ENCODE results near the gene MIB2.

MIB2 gene

DNA sequence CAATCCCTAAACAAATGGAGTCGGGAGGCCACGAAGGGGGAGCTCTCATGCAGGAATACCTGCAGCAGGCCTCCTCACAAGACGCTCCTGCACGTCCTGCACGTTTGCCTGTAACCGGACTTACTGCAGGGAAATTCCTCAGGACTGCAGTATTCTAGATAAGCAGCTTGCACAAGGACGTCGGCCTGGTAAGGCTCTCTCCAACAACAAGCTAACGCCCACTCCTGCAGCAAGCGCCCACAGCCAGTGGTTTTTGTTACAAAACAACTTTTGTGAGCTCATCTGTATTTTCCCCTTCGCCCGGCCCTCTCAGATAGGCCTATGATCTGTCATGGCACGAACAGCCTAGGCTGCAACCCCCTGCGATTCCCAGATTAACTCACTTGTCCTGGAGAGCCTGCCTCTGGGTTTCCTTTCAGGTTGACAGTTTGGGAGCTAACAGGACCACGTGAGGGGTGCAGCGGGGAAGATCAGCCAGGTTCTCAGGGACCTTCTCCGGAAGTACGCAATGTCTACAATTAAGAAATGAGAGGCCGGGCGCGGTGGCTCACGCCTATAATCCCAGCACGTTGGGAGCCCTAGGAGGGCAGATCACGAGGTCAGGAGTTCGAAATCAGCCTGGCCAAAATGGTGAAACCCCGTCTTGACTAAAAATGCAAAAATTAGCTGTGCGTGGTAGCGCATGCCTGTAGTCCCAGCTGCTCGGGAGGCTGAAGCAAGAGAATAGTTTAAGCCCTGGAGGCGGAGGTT lies 921 bp upstream of the MIB2 start:
- DNase-seq (ENCODE audit: low read depth in 1 of 2, low spot score in 1 of 2), result peak; percentile 33 to 44

GRCh38 chr1:1614954-1615255 lies 395 bp upstream of the MIB2 start:
- no peak for DNase-seq (ENCODE audit: low read depth in 1 of 2, low spot score in 1 of 2)

DNA sequence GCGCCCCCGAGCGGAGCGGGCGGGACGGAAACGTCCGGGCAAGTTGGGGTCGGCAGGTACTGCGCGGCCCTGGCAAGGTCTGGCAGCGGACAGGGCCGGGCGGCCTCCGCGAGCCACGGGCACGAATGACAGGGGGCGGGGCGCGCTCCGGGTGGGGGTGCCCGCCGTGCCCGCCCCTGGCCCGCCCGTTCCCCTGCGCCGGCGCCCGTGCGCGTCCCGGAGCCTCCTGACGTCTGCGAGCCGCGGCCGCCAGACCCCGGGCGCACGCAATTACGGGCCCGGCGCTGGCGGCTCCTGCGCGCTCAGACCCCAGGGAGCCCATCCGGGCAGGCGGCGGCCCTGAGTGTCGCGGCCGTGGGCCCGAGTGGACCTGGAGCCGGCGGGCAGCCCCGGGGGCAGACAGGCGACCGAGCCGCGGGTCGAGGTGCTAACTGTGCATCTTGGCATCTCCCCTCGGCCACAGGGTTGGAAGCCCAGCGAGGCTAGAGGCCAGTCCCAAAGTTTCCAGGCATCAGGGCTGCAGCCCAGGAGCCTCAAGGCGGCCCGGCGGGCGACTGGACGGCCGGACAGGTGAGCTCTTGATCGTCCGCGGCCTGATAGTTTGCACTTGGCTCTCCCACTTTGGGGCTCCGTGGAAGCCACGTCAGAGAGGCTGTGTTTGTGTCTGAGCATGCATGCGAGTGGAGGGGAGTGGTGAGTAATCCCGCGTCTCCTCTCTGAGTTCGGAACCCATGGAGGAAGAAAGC lies 918 bp downstream of the MIB2 start:
- DNase-seq (ENCODE audit: low read depth in 1 of 2, low spot score in 1 of 2), result no peak

DNA sequence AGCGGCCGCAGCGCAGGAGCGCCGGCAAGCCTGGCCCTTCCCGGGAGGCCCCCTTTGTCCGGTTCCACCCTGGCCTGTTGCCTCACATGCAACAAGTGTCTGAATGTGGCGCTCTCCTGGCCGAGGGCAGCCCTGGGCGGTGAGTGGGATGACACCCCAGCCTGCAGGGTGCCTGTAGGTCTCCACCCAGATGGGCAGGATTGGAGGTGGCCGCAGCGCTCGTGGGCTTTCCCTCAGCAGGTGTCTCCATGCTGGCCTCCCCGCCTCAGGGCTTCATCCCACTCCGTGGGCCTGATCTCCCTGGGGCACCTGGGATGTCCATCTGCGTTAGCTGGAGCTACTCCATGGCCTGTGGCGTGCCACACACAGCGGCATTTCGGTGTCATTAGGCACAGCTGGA lies 1.5 kb downstream of the MIB2 start:
- no peak for DNase-seq (ENCODE audit: low read depth in 1 of 2, low spot score in 1 of 2)

GRCh38 chr1:1617516-1617915 lies 2.2 kb downstream of the MIB2 start:
- DNase-seq (ENCODE audit: low read depth in 1 of 2, low spot score in 1 of 2), result no peak

DNA sequence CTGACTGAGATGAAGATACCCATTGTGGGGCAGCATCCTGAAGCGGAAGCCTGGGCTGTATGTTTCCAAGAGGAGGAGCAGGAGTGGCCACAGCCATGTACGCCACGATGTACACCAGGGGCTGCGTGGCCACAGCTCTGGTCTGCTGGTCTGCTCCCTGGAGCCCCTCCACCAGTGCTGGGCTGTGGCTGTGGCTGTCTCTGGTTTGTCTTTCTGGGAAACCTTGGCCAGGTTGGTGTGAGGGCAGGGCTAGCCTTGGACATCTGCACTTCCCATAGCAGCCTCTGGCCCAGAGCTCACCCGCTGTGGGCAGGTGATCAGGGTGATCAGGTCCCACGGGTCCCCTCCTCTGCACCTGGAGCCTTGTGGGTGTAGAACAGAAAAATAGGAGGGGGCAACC lies 2.6 kb downstream of the MIB2 start:
- DNase-seq (ENCODE audit: low read depth in 1 of 2, low spot score in 1 of 2), result no peak

DNA sequence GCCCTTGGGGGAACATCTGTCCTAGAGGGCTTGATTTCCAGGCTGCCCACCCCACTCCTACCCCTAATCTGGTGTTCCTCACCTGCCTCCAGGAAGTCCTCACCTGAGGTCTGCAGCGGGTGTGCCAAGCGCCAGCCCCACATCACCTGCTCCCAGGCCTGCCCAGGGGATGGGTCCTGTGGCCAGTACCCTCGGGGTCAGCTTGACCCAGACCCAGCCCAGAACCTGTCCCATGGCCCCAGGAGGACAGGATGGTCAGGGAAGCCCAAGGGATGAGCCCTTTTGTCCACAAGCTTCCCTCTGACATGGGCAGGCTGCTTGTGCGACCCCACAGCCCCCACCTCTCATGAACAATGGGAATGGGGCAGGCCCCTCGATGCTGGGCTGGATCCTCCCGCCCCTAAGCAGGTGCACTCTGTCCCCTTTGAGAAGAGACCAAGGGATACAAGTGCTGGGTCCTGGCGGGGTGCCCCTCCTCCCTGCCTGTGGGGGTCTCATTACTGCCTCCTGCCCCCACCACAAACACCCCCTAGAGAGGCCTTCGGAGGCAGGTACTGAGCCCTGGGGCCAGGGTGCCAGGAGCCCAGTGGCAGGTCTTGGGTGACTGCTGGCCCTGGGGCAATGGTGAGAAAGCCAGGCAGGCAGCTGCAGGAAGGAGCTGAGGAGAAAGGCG lies 3.2 kb downstream of the MIB2 start:
- DNase-seq (ENCODE audit: low read depth in 1 of 2, low spot score in 1 of 2), result no peak

DNA sequence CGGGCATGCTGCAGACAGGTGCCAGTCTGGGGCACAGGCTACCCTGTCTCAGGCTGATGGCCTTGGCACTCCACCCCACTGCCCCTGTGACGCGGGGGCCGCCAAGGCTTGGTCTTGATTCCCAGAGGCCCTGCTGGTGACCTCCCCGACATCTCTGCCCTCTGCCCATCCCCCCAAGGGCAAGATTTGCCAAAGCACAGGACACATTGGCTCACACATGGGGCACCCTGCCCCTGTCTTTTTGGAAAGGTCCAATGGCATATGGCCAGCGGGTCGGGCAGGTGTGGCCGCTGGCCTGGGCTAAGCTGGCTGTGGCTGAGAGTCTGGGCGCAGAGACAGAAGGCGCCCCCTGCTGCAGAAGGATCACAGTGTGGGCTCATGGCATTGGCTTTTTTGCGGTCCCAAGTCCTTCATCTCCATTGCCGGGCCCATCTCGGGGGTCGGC lies 4.6 kb downstream of the MIB2 start:
- no peak for DNase-seq (ENCODE audit: low read depth in 1 of 2, low spot score in 1 of 2)

DNA sequence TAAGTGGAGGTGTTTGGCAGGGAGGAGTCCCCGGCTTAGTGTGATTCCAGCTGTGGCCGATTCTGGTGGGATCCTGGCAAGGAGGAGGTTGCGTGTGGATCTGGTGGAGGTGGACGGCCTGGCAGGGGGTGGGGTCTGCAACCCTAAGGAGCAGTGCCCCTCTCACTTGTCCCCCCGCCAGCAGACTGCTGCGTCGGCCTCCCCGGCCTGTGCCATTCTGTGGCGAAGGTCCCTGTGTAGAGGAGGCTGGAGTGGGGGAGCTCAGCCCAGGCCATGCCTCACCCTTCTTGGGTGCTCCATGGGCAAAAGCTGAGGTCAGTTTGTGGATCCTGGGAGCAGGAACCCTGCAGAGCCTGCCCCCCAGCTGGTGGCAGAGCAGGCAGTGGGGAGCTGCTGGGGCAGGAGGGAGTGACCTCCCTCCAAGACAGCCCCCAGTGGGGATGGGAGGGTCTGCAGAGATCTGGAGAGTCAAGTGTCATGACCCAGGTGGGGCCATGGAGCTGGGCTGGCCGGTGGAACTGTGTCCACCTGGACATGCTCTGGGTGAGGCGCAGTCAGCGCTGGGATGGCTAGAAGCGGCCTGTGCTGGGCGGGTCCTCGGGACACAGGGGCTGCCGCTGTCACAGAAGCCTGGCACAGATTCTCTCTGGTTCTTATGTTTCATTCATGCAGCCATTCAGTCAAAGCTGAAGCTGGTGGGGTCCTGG lies 5.3 kb downstream of the MIB2 start:
- DNase-seq (ENCODE audit: low read depth in 1 of 2, low spot score in 1 of 2), result no peak

DNA sequence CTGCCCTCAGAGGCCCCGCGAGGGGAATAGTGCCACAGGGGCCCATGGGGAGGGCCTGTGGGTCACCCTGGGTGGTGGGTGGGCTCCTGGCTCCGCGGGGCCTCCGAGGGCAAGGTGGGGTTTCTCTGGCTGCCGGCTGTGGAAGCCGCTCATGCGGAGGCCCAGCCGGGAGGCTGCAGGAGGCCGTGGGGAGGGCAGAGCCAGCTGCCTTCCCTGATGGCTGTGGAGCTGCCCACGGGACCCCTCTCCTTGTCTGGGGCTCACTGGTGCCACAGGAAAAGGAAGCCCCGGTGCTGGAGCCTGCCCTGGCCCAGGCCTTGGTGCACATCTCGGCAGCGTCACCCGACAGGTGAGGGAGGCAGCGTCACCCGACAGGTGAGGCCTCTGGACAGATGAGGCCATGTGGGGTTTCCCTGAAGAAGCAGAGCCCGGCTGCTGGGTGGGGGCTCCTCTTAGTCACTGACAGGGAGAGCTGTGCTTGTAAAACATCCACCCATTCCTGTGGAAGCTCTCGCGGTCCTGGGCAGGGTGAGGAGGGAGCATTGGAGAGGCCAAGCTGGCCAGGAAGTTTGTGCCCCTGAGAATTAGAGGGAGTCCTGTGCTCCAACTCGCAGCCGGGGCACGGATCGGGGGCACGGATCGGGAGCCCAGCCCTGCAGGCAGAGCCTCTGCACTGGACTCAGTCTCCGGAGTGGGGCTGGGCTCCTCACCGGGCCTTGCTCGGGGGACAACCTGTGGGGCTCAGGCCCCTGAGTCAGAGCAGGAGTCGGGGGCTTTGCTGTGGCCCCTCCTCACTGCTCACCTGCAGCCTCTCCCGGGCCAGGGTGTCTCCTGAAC lies 6.1 kb downstream of the MIB2 start:
- DNase-seq (ENCODE audit: low read depth in 1 of 2, low spot score in 1 of 2), result no peak

DNA sequence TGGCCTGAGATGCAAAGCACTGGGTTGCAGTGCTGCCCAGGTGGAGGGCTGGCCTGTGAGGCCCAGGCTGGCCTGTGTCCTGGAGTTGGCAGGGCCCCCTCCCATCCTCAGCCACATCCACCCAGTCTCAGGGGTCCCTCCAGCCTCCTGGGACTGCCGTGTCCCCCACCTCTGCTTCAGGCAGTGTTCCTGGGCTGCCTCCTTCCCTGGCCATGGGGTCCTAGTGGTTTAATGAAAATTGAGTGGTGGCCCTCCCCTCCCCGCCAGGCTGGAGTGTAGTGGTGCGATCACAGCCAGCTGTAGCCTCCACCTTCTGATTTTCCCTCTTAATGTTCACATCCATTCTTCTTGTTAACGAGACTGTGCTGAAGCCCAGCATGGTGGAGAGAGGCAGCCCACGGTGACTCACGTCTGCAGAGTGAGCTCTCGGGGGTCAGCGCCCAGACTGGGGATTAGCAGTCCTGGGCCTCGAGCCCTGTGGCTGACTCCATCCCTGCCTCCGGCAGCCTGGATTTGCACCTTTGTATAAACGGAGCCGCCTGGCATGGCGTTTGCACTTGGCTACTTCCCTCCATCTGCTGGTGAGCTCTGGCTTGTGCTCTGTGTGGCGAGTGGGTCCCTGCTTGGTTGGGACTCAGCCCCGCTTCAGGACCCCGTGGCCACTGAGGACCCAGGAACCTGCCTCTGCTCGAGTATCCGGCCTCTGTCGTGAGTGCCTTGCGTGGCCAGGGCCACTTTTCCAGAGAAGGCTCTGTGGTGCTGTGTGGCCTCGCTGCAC lies 6.9 kb downstream of the MIB2 start:
- DNase-seq (ENCODE audit: low read depth in 1 of 2, low spot score in 1 of 2), result no peak

DNA sequence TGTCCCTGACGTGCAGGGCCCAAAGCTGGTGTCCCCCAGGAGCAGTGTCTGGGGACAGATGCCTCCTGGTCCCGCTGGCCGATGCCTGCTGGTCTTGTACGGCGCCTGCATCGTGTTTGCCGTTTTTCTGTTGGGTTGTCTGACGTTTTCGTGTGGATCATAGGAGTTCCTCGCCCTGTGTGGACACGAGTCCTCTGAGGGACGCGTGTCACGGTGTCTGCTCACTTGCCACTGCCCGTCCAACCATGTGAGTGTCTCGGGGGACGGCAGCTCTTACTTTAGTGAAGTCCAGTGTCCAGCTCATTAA lies 7.4 kb downstream of the MIB2 start:
- no peak for DNase-seq (ENCODE audit: low read depth in 1 of 2, low spot score in 1 of 2)

GRCh38 chr1:1623181-1623630 lies 7.9 kb downstream of the MIB2 start:
- DNase-seq (ENCODE audit: low read depth in 1 of 2, low spot score in 1 of 2), result no peak

- no peak for DNase-seq (ENCODE audit: low read depth in 1 of 2, low spot score in 1 of 2)
Observed at GRCh38 chr1:1623631-1624442, 8.5 kb downstream of the MIB2 start.

GRCh38 chr1:1624443-1625403 lies 9.4 kb downstream of the MIB2 start:
- DNase-seq (ENCODE audit: low read depth in 1 of 2, low spot score in 1 of 2), result no peak

GRCh38 chr1:1625404-1625775 lies 10.1 kb downstream of the MIB2 start:
- no peak for DNase-seq (ENCODE audit: low read depth in 1 of 2, low spot score in 1 of 2)

DNA sequence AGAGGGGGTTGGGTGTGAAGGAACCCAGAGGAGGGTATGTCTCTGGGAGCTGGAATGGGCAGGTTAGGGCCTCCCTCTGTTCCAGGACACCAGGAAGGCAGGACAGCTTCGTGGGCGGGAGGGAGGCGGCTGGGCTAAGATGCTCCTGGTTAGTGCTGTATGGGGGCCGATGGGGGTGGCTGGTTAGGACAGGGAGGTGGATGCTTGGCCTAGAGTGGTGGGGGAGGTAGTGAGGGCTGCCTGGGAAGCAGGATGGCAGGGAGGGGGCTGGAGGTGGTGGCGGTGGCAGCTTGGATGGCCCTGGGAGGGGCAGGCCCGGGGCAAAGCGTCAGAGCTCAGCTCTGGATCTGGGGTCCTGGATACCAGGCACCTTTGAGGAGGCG lies 10.5 kb downstream of the MIB2 start:
- DNase-seq (ENCODE audit: low read depth in 1 of 2, low spot score in 1 of 2), result no peak

Data from activated CD4-positive, alpha-beta T cell treated with anti-CD3 and anti-CD28 coated beads, Interleukin-2, amount 50 U/mL, for 24 hours (primary cell).